Liver (tissue), 9 donors: ENCODE data around the gene REC114. TPM values are rescaled to one million over a fixed set of nuclear protein-coding genes. Genes with fewer than 3 reads are reported as not detected.

Experiments
- DNase-seq: peaks from one replicate; pipeline ENCODE4 v3.0.0-alpha.2; 2017; ENCODE audit warnings: low spot score
- H3K27ac ChIP-seq, 2 donors: one replicate each; pipeline ENCODE4 v1.7.0; 2013; ENCODE audit warnings: inconsistent platforms in 2 of 2, low read length in 2 of 2, control low read depth in 1 of 2, low read depth in 1 of 2, mild to moderate bottlenecking in 1 of 2
- H3K27me3 ChIP-seq, 4 donors: one replicate each; pipeline versions ENCODE4 v1.6.1 to v1.7.0; 2013; ENCODE audit warnings: low read length in 3 of 4, inconsistent platforms in 1 of 4, mild to moderate bottlenecking in 1 of 4, moderate library complexity in 1 of 4; ENCODE audit not compliant: control insufficient read depth in 4 of 4, insufficient read depth in 4 of 4
- H3K36me3 ChIP-seq, 4 donors: one replicate each; pipeline versions ENCODE4 v1.6.1 to v1.7.0; 2013; ENCODE audit warnings: low read length in 3 of 4, mild to moderate bottlenecking in 3 of 4, low read depth in 1 of 4, moderate library complexity in 1 of 4; ENCODE audit not compliant: control insufficient read depth in 4 of 4, insufficient read depth in 3 of 4
- H3K4me1 ChIP-seq, 4 donors: one replicate each; pipeline versions ENCODE4 v1.6.1 to v1.7.0; 2013; ENCODE audit warnings: low read length in 3 of 4, mild to moderate bottlenecking in 3 of 4, moderate library complexity in 1 of 4; ENCODE audit not compliant: control insufficient read depth in 4 of 4, insufficient read depth in 4 of 4
- H3K4me3 ChIP-seq, 3 donors: one replicate each; pipeline versions ENCODE4 v1.6.1 to v1.7.0; 2013; ENCODE audit warnings: low read length in 3 of 3, control low read depth in 1 of 3, low read depth in 1 of 3, mild to moderate bottlenecking in 1 of 3
- H3K9ac ChIP-seq, 2 donors: one replicate each; pipeline ENCODE4 v1.7.0; 2013; ENCODE audit warnings: low read length in 2 of 2, mild to moderate bottlenecking in 2 of 2, moderate library complexity in 2 of 2, control low read depth in 1 of 2, low read depth in 1 of 2
- H3K9me3 ChIP-seq, 4 donors: one replicate each; pipeline versions ENCODE4 v1.6.1 to v1.7.0; 2013; ENCODE audit warnings: low read length in 3 of 4; ENCODE audit not compliant: control insufficient read depth in 4 of 4
- EGR1 ChIP-seq, 2 donors: IDR thresholded peaks; 2 replicates each; pipeline ENCODE4 v1.6.1; 2016 to 2018; ENCODE audit warnings: antibody characterized with exemption in 2 of 2, low read depth in 2 of 2
- FOXA2 ChIP-seq: IDR thresholded peaks from 2 replicates; pipeline ENCODE4 v1.6.1; 2016; ENCODE audit warnings: antibody characterized with exemption
- GABPA ChIP-seq, 2 donors: IDR thresholded peaks in 1 of 2; conservative IDR thresholded peaks in 1 of 2; 2 replicates each; pipeline ENCODE4 v1.6.1; 2016; ENCODE audit warnings: antibody characterized with exemption in 2 of 2, mild to moderate bottlenecking in 1 of 2, moderate library complexity in 1 of 2
- HNF4G ChIP-seq: IDR thresholded peaks from 2 replicates; pipeline ENCODE4 v1.6.1; 2016; ENCODE audit warnings: antibody characterized with exemption
- JUND ChIP-seq, 2 donors: IDR thresholded peaks; 2 replicates each; pipeline ENCODE4 v1.6.1; 2016; ENCODE audit warnings: antibody characterized with exemption in 2 of 2
- NR2F2 ChIP-seq: IDR thresholded peaks from 2 replicates; pipeline ENCODE4 v1.6.1; 2016; ENCODE audit warnings: antibody characterized with exemption
- REST ChIP-seq: IDR thresholded peaks from 2 replicates; pipeline ENCODE4 v1.6.1; 2016; ENCODE audit warnings: antibody characterized with exemption, mild to moderate bottlenecking
- RXRA ChIP-seq, 2 donors: IDR thresholded peaks; 2 replicates each; pipeline ENCODE4 v1.6.1; 2017 to 2018; ENCODE audit warnings: antibody characterized with exemption in 2 of 2, mild to moderate bottlenecking in 1 of 2
- SP1 ChIP-seq: IDR thresholded peaks from 2 replicates; pipeline ENCODE4 v1.6.1; 2018; ENCODE audit warnings: antibody characterized with exemption, mild to moderate bottlenecking
- TAF1 ChIP-seq: conservative IDR thresholded peaks from 2 replicates; pipeline ENCODE4 v1.6.1; 2016; ENCODE audit warnings: antibody characterized with exemption, mild to moderate bottlenecking
- YY1 ChIP-seq: IDR thresholded peaks from 2 replicates; pipeline ENCODE4 v1.6.1; 2016; ENCODE audit warnings: antibody characterized with exemption, mild to moderate bottlenecking
- ZBTB33 ChIP-seq: IDR thresholded peaks from 2 replicates; pipeline ENCODE4 v1.6.1; 2016; ENCODE audit warnings: antibody characterized with exemption
- WGBS: extraction: QIAGEN DNeasy Blood & Tissue Kit; methylation state at CpG from one replicate; pipeline ENCODE4 v1.1.7; 2013; 5-methylcytosine and 5-hydroxymethylcytosine counted together
- polyA plus RNA-seq, 2 donors: library from polyadenylated mRNA; stranded (reverse) in 1 of 2; unstranded in 1 of 2; fragments of 200-250 nt in 1 of 2; fragments of >200 nt in 1 of 2; fragmentation: Nextera tagmentation in 1 of 2; extraction: Ambion mirVana in 1 of 2; gene quantifications; one replicate each; pipeline versions ENCODE4 v1.2.1 to v1.2.3, GENCODE V29; 2013 to 2015
- total RNA-seq, 2 donors: library from RNA; depleted of rRNA; stranded (reverse); fragments of >200 nt; gene quantifications; one replicate each; pipeline ENCODE4 v1.2.3, GENCODE V29; 2014
- TF ChIP-seq, protein P1 (sequence below): IDR thresholded peaks from 2 replicates; pipeline ENCODE4 v1.6.1; 2016; ENCODE audit warnings: antibody characterized with exemption
- TF ChIP-seq, protein P2 (sequence below): IDR thresholded peaks from 2 replicates; pipeline ENCODE4 v1.6.1; 2016; ENCODE audit warnings: antibody characterized with exemption
- TF ChIP-seq, protein P3 (sequence below): fragments of 150-350 bp; IDR thresholded peaks from 2 replicates; pipeline ENCODE4 v1.5.1; 2017; ENCODE audit warnings: improper control_type of control experiment, low read depth, low read length; ENCODE audit not compliant: missing input control
- donor health status: healthy.
- donor health status: healthy.
- donor health status: healthy.
- donor health status: healthy.
- donor health status: healthy.

The REC114 gene
- total and polyA plus RNA-seq, 4 donors, result not detected

DNA sequence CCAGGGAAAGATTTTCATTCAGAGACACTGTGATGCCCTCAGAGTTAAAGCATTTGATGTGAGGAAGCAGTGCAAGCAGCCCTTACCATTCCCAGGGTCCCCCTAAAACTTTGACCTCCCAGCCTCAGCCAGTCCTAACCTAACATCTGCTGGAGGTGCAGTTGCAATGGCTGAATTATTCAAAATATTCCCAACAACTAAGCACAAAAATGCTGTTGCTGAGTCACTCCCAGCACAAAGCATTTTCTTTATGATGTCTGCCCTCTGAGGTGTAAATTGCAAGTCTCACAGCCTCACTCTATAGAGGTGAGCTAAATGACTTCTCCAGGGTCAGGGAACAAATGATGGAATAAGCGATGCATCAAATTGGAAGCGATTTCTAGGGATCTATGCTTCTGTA is 6.4 kb upstream of the REC114 start (continued):
- TF ChIP-seq, protein P1, sequence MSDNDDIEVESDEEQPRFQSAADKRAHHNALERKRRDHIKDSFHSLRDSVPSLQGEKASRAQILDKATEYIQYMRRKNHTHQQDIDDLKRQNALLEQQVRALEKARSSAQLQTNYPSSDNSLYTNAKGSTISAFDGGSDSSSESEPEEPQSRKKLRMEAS, result no peak
- no peak for TF ChIP-seq YY1
- TF ChIP-seq REST, result no peak

- Histone ChIP-seq H3K27me3 (peaks cover 0 to 6% (median 1%) of the 10 kb centered on the region in 4 donors), H3K9me3 (no peaks in the 10 kb centered on the region), H3K4me3 (no peak overlapping the region), H3K4me1 (no peaks in the 10 kb centered on the region), H3K36me3 (no peaks in the 10 kb centered on the region), H3K9ac (no peak overlapping the region), H3K27ac (no peak overlapping the region)
- DNase-seq, result no peak
- WGBS, result 48% methylated on average over 4 of the region's 4 CpGs
- TF ChIP-seq SP1 (no peak), REST (no peak), TAF1 (no peak), JUND (IDR thresholded peaks at IDR 0.05) (no peak), ZBTB33 (no peak), FOXA2 (no peak), HNF4G (no peak), YY1 (no peak), RXRA (IDR thresholded peaks at IDR 0.05) (no peak), GABPA (IDR thresholded peaks at IDR 0.05 in 1 of 2, conservative IDR thresholded peaks at IDR 0.05 in 1 of 2) (no peak), NR2F2 (no peak), EGR1 (IDR thresholded peaks at IDR 0.05; ENCODE audit: low read depth in 2 of 2) (no peak)
- TF ChIP-seq, protein P1, result no peak
- TF ChIP-seq, protein P2, sequence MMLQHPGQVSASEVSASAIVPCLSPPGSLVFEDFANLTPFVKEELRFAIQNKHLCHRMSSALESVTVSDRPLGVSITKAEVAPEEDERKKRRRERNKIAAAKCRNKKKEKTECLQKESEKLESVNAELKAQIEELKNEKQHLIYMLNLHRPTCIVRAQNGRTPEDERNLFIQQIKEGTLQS, result no peak
- TF ChIP-seq, protein P3, sequence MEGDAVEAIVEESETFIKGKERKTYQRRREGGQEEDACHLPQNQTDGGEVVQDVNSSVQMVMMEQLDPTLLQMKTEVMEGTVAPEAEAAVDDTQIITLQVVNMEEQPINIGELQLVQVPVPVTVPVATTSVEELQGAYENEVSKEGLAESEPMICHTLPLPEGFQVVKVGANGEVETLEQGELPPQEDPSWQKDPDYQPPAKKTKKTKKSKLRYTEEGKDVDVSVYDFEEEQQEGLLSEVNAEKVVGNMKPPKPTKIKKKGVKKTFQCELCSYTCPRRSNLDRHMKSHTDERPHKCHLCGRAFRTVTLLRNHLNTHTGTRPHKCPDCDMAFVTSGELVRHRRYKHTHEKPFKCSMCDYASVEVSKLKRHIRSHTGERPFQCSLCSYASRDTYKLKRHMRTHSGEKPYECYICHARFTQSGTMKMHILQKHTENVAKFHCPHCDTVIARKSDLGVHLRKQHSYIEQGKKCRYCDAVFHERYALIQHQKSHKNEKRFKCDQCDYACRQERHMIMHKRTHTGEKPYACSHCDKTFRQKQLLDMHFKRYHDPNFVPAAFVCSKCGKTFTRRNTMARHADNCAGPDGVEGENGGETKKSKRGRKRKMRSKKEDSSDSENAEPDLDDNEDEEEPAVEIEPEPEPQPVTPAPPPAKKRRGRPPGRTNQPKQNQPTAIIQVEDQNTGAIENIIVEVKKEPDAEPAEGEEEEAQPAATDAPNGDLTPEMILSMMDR, result no peak
These were observed 5.3 kb upstream of the REC114 start for GRCh38 chr15:73437543-73438109.
